HL-60 (cell line): ENCODE data around the gene RBMS3.

ENCODE experiments used
- CTCF ChIP-seq: IDR thresholded peaks from one replicate; pipeline ENCODE4 v1.5.1; 2011; ENCODE audit warnings: low read length, control low read depth, inconsistent platforms; ENCODE audit not compliant: insufficient read depth
- GABPA ChIP-seq: IDR thresholded peaks from 2 replicates; pipeline ENCODE4 v1.6.1; 2012; ENCODE audit warnings: low read depth
- POLR2AphosphoS5 ChIP-seq: IDR thresholded peaks from 2 replicates; pipeline ENCODE4 v1.6.1; 2012; ENCODE audit warnings: low read depth
- REST ChIP-seq: IDR thresholded peaks from 2 replicates; pipeline ENCODE4 v1.6.1; 2012; ENCODE audit warnings: low read depth; ENCODE audit not compliant: insufficient replicate concordance
- SPI1 ChIP-seq: IDR thresholded peaks from 2 replicates; pipeline ENCODE4 v1.6.1; 2012; ENCODE audit warnings: low read depth, mild to moderate bottlenecking, borderline replicate concordance

DNA sequence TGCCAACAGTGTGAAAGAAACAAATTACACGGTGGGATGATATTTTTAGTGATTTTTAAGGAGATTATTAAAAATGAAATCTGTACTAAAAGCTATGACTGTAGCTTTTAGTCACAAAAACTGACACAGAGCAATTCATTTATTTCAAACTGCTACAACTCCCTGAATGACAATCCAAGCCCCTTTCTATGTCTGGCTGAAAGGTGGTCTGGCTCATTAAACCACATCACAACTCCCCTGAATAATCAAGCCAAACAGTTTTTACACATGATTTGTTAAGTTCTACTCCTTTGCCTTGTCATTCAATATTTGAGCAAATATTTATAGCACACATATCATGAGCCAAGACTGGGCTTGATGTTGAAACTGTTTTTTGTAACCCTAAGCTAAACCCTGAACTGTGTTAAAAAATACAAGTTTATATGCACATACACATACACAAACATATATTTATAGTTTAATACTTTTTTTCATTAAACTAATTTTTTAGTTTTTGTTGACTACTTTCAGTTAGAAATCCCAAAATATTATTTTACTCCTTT is 125.5 kb downstream of the RBMS3 start:
- no peak for TF ChIP-seq CTCF
- TF ChIP-seq POLR2AphosphoS5, result no peak
- no peak for TF ChIP-seq REST
- TF ChIP-seq SPI1, result no peak
- TF ChIP-seq GABPA, result no peak
